Stimulated activated CD8-positive, alpha-beta memory T cell treated with anti-CD3 and anti-CD28 coated beads, Interleukin-7, amount 100 ng/mL, for 48 hours (primary cell): ENCODE measurements around the gene TRIO.
"Not testable (repeated sequence)": the region's sequence is repeated elsewhere in the genome, so short reads cannot be mapped to it uniquely, and the experiment has no call there.

Experiments
- DNase-seq, 2 donors: peaks; one replicate each; pipeline ENCODE4 v3.0.0-alpha.2; 2020; ENCODE audit warnings: low read depth in 1 of 2; ENCODE audit errors: extremely low read depth in 1 of 2

The TRIO gene

DNA sequence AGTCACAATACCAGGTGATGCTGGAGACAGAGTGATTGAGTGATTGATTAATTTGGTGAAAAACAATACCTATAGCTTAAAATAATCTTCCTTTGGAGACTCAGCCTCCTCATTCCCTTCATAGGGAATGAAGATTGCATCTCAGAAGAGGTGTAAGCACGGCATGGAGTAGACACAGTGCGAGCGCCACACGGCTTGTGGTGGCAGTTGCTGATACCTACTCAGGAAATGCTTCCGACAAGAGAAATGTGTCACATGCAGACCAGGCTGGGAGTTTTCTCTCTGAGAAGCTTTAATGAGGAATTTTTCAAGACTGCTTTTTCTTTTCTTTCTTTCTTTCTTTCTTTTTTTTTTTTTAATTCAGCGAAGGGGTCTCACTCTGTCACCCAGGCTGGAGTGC, 226.6 kb downstream of the TRIO start:
- no peak for DNase-seq

DNA sequence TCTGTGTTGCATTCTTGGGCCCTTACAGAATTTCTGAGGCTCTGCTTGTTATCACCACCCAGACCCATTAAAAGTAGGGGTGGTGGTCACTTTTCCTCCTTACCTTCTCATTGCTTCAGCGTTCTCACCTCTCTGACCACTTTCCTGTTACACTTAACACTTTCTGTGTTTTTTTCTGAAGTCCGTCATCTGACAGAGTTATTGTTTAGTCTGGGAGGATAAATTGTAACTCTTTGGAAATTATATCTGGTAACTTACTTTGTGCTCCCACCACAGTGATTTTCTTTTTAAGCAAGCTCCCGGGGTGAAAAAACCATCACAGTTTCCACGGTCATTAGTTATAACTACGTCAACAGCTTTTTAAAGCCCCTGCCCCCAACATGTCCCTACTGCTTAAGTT, 227.2 kb downstream of the TRIO start:
- DNase-seq = no peak

DNA sequence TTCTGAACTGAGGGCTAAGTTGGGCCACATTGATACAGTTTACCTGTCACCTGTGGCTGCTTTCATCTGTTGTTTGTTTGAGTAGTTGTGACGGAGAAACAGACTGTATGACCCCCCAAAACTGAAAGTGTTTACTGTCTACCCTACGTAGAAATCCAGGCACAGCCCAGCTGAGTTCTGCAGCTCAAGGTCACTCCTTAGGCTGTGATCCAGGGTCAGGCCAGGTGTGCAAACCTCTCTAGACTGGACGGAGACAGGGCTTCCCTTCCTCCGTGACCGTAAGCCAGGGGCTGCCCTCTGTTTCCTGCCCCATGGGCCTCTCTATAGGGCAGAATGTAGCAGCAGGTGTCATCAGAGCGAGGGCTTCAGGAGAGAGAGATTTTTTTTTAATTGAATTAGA, 230.5 kb downstream of the TRIO start:
- no peak for DNase-seq

DNA sequence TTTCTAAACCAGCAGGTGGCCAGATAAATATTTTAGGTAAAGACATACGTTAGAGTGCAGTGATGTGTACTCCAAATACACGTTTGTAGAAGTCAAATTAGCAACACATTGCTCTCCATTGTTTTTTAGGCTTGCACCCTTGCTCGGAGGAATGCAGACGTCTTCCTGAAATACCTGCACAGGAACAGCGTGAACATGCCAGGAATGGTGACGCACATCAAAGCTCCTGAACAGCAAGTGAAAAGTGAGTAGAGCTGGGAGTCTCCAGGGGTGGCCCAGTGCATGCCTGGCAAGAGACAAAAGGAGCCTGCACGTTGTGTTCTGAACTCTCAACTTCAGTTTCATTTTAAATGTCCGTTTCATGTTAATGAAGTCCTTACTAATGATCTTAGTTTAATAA, 231.0 kb downstream of the TRIO start:
- no peak for DNase-seq

DNA sequence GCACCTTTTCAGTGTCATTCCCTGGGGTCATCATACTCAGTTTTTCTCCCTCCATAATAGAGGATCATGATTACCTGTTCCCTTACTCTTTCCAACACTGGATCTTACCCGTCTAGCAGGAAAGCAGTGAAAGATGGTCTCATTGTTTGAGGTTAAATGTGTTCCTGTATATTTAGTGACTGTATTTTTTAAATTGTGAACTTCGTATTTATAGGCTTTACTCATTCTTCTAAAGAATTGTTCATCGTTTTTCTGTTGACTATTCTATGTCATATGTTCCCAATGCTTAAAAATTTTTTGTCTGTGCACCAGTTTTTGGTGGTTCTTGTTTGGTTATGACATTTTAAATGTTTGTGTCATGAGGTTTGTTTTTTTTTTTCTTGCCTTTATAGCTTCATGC, 233.6 kb downstream of the TRIO start:
- no peak for DNase-seq

DNA sequence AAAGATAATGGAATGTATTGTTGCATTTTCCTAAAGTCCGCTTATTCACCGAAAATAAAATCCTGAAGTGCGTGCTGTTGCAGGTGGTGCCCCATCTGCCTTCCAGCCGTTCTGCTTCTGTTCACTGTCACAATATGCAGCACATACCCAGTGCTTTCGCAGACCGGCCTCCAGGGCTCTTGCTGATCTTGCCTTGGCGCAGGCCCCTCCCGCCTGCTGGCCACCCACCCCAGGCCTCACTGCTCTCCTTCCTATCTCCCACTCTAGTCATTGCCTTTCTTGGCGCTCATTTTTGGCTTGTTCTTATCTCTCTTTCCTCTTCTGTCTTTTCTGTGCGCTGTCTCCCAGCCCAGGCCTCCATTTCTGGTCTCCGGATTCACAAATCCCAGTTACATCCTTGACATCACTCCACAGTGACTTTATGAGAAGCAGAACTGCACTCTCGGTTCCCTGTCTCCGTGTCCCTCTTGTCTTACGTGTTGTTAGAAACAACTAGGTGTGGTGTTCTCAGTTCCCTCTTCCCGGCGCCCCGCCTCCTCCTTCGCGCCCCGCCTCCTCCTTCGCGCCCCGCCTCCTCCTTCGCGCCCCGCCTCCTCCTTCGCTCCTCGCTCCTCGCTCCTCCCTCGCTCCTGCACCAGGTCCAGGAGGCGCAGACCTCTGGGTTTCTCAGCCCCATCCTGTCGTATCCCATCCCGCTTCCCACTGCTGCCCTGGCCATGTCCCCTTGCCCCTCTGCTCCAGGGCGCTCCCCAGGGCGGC, 236.8 kb downstream of the TRIO start:
- no peak for DNase-seq

DNA sequence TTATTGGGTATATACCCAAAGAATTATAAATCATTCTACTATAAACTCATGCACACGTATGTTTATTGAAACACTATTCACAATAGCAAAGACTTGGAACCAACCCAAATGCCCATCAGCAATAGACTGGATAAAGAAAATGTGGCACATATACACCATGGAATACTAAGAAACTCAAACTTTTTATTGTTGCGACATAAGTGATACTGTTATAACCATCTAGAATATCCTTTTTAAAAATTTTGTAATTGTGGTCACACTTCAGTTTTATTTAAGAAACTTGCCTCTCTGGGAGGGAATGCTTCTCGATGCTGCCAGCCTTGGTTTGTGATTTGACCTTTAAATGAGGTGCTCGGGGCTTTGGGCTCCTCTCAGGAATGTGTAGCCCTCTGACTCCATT, 237.6 kb downstream of the TRIO start:
- DNase-seq = no peak

DNA sequence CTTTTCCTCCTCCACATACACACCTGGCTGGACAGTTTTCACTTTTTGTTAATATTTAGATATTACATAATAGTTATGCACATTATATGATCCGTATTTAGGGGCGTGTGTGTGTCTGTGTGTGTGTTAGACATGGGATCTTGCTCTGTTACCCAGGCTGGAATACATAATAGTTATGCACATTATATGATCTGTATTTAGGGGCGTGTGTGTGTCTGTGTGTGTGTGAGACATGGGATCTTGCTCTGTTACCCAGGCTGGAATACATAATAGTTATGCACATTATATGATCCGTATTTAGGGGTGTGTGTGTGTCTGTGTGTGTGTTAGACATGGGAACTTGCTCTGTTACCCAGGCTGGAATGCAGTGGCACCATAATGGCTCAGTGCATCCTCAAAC, 239.5 kb downstream of the TRIO start:
- no peak for DNase-seq

DNA sequence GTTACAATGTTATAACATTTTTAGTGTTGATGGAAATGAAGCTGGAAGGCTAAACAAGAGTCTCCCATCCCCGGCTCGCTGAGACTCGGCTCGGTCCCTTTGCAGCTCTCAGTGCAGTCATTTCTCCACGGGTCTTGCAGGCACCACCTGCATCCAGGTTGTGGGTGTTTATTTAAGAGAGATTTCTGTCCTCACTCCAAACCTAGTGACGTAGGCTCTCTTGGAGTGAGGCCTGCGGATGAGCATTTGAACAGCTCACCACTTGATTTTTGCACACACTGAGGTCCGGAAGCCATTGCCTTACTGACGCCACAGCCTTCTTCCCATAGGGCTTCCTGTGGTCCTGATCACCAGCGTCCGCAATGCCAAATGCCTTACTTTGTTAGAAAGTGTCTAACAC, 240.8 kb downstream of the TRIO start:
- no peak for DNase-seq

DNA sequence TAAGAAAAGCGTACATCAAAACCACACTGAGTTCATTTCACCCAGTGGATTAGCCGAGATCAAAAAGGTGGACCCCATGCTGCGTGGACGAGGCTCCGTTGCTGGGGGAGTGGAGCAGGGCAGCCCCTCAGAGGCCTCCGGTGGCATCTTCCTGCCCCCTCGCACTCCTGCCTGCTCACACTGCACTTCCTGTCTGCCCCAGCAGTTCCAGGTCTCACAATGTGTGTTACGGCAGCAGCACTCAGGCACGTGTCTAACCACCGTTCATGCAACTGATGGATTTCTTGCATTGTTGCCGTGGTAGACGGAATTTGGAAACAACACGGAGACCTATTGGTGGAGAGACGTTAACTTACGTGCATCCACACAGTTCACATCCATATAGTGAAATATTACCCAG, 241.9 kb downstream of the TRIO start:
- no peak for DNase-seq

DNA sequence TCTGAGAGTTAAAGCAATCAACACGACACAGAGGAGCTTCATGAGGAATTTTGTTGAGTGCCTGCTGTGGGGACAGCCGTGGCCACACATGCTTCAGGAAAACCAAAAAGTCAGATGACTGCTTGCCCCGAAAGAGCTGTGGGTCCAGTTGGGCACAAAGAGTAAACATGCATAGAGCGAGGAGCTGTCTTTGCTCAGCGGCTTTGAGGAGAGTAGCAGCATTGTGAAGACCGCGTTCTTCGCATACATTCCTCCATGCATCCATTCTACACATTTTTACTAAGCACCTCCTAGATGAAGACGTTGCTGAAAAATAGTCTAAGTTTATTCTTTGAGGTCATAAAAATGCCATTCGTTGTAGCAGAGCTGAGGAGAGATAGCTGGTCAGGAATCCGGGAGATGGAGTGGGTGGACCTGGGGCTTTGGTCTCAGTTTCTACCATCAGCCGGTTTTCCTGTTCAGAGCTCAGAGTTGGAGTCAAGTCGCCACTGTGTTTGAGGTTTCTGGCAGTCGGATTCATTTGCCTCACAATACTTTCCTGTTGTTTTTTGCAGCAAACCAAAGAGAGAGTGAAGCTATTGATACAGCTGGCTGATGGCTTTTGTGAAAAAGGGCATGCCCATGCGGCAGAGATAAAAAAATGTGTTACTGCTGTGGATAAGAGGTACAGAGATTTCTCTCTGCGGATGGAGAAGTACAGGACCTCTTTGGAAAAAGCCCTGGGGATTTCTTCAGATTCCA, 243.9 kb downstream of the TRIO start:
- no peak for DNase-seq

DNA sequence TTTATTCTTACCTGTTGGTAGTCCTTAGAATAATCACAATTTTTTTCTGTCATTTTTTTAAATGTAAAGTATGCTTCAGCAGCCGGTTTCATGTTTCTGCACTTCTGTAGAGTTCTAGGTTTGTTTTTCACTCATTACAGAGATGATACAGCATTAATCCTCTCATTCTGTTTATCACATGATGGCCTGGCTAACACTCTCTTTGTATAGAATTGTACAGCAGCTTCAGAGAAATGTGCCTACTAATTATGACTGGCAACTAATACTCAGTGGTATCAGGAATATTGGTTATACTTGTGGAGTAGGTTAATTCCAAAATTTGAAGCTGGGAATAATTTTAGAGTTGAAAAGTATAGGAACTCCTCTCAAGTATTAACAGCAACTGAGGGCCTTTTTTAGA, 245.6 kb downstream of the TRIO start:
- DNase-seq = no peak

DNA sequence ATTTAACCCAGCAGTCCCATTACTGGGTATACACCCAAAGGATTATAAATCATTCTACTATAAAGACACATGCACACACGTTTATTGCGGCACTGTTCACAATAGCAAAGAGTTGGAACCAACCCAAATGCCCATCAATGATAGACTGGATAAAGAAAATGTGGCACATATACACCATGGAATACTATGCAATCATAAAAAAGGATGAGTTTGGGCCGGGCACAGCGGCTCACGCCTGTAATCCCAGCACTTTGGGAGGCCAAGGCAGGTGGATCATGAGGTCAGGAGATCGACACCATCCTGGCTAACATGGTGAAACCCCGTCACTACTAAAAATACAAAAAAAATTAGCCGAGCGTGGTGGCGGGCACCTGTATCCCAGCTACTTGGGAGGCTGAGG, 249.4 kb downstream of the TRIO start:
- DNase-seq = not testable (repeated sequence)

DNA sequence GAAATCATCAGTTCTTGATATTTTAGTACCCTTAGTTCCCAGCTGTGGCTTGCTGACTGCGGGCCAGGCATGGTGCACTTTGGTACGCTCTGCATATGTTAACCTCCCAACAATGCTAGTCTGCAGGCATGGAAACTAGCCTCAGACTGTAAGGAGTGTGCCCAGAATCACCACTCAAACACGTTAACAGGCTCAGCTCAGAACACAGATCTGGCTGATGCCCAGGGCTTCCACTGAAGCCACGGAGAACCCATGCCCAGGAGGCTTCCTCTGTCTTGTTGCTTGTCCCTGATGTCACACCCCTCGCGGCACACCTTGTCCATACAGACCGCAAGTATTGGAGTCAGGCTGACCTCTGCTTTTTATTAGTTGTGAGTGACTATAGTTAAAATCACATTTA, 251.2 kb downstream of the TRIO start:
- no peak for DNase-seq

DNA sequence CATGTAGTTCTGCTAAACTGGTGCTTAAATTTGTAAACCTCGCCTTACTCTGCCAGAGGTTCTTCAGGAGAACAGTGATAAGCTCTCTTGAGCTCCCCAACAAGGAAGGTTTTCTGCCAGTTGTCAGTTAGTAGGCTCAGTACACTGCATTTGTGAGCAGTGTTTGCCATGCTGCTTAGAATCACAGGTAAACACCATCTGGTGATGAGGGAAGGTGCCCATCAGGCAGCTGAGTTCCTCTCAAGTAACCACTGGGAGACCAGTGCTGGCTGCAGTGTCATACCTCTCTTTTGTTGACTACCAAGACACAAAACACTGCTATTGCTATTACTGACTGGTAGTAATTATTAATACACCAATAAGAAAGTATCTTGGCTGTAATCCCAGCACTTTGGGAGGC, 252.3 kb downstream of the TRIO start:
- DNase-seq = no peak

DNA sequence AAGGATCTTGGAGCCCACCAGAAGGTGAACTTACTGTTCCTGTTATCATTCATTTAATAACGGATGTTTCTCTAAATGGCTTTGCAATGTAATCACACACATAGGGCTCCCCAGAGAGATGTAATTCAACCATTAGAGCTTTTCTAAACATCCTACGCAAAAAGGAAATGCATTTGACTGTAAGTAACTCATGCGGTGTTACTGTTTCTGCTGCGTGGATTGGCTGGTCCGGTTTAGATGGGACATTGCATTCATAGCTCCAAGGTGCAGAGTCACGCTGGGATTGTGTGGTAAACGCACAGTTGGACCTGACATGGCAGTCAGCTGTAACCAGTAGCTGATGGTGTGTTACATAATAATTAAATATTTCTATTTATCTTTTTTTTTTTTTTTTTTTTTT, 252.9 kb downstream of the TRIO start:
- no peak for DNase-seq

DNA sequence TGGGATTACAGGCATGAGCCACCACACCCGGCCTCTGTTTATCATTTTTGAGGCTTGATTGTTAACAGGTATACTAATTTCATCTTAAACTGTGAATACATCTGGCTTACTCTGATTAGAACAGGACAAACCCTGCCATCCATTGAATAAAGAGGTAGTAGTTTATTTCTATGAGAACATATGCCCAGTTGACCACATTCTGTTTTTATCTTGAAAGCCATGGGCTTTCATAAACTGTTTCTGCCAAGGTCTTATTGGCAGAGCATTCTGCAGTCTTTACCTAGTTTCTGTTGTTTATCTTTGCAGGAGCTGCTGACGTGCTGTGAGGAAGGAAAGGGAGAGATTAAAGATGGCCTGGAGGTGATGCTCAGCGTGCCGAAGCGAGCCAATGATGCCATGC, 253.6 kb downstream of the TRIO start:
- DNase-seq = no peak

DNA sequence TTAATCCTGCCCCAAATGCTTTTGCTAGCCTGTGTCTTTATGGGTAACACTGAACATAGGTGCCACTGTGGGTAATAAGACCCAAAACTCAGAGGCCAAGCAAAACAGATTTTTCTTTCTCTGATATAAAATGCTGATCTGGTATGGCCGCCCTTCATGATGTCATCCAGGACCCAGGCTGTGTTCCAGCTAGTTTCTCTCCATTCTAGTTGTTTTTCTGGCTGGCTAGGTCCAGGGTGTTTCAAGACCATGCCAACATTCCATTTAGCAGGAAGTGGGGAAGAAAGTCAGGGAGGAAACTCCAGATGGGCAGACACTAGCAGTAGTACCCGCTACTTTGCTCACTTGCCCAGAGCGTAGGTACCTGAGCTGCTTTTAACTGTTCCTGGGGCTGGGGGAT, 254.6 kb downstream of the TRIO start:
- no peak for DNase-seq

DNA sequence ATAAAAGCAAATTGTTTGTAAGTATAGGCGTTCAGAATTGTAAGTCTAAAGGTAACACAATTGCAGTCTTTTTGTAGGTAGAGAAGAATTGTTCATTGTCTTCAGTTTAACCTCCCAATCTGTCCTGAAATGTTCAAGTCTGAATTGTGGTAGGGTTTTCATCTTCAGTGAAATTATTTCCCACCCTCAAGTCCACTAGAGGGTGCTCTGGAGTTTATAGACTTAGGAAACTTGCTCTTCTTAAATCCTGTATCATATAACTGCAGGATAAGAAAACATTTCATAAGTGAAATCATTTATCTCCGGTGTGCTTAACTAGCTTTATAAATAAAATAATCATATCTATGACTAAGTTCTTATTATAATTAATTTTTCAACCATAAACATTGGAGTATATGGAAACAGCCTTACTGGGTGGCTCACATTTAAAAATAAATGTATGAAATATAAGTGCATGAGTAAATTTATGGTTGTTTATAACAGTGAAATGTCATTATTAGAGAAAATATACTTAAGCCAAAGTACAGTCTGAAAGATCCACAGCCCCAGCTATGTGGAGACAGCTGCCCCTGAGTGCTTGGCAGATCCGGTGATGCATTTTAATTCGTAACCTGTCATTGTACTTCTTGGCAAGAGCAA, 256.0 kb downstream of the TRIO start:
- no peak for DNase-seq

DNA sequence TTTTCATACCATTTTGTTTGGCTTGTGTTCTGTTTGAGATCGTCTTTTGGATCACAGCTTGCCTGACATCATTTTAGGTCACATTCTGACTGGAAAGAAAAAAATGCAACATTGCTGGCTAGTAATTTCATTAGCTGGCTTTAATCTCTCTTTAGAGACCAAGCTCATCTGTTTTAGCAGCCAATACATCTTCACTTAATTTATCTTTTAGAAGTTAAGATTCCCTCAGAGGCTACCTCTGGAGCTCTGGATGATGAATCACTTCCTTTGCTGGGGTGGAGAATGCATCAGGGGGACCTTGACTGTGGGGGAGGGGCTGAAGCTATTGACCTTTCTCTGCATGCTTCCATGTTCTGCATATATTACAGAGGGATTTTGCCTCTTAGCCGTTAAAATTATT, 256.9 kb downstream of the TRIO start:
- no peak for DNase-seq

DNA sequence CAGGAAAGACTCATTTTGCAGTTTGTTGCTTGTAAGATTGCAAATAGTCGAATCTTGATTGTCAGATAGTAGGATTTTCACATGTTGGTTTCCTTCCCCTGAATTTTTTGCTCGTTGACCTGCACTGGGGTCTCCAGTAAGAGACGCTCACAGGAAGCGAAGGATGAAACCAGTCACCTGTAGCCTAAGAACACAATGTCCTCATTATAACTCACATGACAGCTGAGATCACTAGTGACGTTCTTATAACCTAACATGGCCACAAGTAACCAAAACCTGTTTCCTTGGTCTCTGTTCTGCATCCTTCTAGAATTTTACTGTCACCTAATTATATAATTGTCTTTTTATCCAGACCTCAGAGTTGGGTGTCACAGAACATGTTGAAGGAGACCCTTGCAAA, 257.5 kb downstream of the TRIO start:
- no peak for DNase-seq

DNA sequence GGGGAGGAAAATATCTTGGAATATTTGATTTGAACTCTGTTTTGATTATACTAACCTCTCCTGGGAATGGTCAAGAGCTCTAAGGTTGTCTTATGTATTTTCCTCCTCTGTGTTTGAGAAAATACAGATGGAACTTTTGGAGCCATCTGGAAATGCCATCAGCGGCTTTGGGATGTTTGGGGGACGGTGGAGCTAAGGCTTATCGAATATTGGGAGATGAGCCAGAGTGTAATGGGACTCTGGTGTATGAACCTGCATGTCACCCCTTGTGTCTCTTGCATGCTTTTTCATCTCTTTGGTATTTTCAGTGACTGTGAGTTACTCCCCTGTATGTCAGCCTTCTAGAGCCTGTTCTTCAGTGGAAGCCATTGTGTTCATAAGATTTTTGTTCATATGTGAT, 258.5 kb downstream of the TRIO start:
- DNase-seq = no peak
